ENCODE measurements around the gene EIF1AX. TPM values are rescaled to one million over a fixed set of nuclear protein-coding genes. Genes with fewer than 3 reads are reported as not detected.
"Not testable (repeated sequence)": the region's sequence is repeated elsewhere in the genome, so short reads cannot be mapped to it uniquely, and the experiment has no call there.

EIF1AX gene
- total RNA-seq, 2 donors from 2014 or later, result 93.4 to 112 TPM

- DNase-seq (ENCODE audit: low spot score) (no peak), ATAC-seq (no peak)
- Mint-ChIP-seq H3K27me3 (peaks cover 0 to 3% of the 10 kb centered on the region in 2 donors), H3K4me3 (no peak overlapping the region), H3K27ac (no peak overlapping the region), H3K9me3 (no peaks in the 10 kb centered on the region), H3K36me3 (peaks cover 4% of the 10 kb centered on the region), H3K4me1 (ENCODE audit: low read depth in 2 of 2) (peaks cover 28 to 35% of the 10 kb centered on the region in 2 donors)
These were observed 1.9 kb upstream of the EIF1AX start for GRCh38 chrX:20143561-20143960.

GRCh38 chrX:20143111-20143510 is 1.5 kb upstream of the EIF1AX start:
- Mint-ChIP-seq H3K4me1 (ENCODE audit: low read depth in 2 of 2) (peaks cover 28 to 33% of the 10 kb centered on the region in 2 donors), H3K4me3 (peak overlapping the region; percentile 45), H3K27me3 (peaks cover 0 to under 1% of the 10 kb centered on the region in 2 donors), H3K27ac (no peak overlapping the region), H3K9me3 (no peaks in the 10 kb centered on the region), H3K36me3 (peaks cover 4% of the 10 kb centered on the region)
- no peak for ATAC-seq
- DNase-seq (ENCODE audit: low spot score), result no peak

GRCh38 chrX:20140420-20140819 is 1.2 kb downstream of the EIF1AX start:
- Mint-ChIP-seq H3K36me3 (peaks cover 12% of the 10 kb centered on the region), H3K27ac (peak overlapping the region; percentile 77 to 89), H3K27me3 (no peaks in the 10 kb centered on the region), H3K4me3 (peak overlapping the region; percentile 87), H3K9me3 (no peaks in the 10 kb centered on the region), H3K4me1 (ENCODE audit: low read depth in 2 of 2) (peaks cover 38% of the 10 kb centered on the region in 2 donors)
- no peak for DNase-seq (ENCODE audit: low spot score)
- ATAC-seq, result no peak

- H3K27me3 Mint-ChIP-seq, result no peaks in the 10 kb centered on the region
- H3K27ac Mint-ChIP-seq, result peak overlapping the region; percentile 77 to 89
- H3K9me3 Mint-ChIP-seq, result no peaks in the 10 kb centered on the region
- H3K36me3 Mint-ChIP-seq, result peaks cover 12% of the 10 kb centered on the region
- peak overlapping the region; percentile 87 for H3K4me3 Mint-ChIP-seq
- no peak for ATAC-seq
- H3K4me1 Mint-ChIP-seq (ENCODE audit: low read depth in 2 of 2), result peaks cover 36% of the 10 kb centered on the region in 2 donors
- no peak for DNase-seq (ENCODE audit: low spot score)
These were observed 1.7 kb downstream of the EIF1AX start for GRCh38 chrX:20139966-20140365.

- H3K4me1 Mint-ChIP-seq (ENCODE audit: low read depth in 2 of 2), result peaks cover 21 to 32% of the 10 kb centered on the region in 2 donors
- H3K9me3 Mint-ChIP-seq, result no peaks in the 10 kb centered on the region
- ATAC-seq (no peak), DNase-seq (ENCODE audit: low spot score) (no peak)
- H3K27me3 Mint-ChIP-seq, result no peaks in the 10 kb centered on the region
- peaks cover 12% of the 10 kb centered on the region for H3K36me3 Mint-ChIP-seq
- peak overlapping the region; percentile 25 for H3K4me3 Mint-ChIP-seq
- peak overlapping the region in 1 of 2 donors; percentile 39 for H3K27ac Mint-ChIP-seq
These were observed 5.7 kb downstream of the EIF1AX start for GRCh38 chrX:20135944-20136343.

- no peak for ATAC-seq
- Mint-ChIP-seq H3K36me3 (peaks cover 9% of the 10 kb centered on the region), H3K27me3 (no peaks in the 10 kb centered on the region)
These were observed 9.0 kb downstream of the EIF1AX start for GRCh38 chrX:20132666-20133065.

GRCh38 chrX:20130357-20130756 is 11.3 kb downstream of the EIF1AX start:
- no peak overlapping the region for H3K27ac Mint-ChIP-seq
- DNase-seq (ENCODE audit: low spot score) (no peak), ATAC-seq (no peak)
- H3K9me3 Mint-ChIP-seq, result no peaks in the 10 kb centered on the region
- H3K36me3 Mint-ChIP-seq, result no peaks in the 10 kb centered on the region
- no peaks in the 10 kb centered on the region for H3K27me3 Mint-ChIP-seq
- H3K4me3 Mint-ChIP-seq, result no peak overlapping the region
- H3K4me1 Mint-ChIP-seq (ENCODE audit: low read depth in 2 of 2), result no peaks in the 10 kb centered on the region

More at GRCh38 chrX:20132666-20133065, 9.0 kb downstream of the EIF1AX start:
- no peak overlapping the region for H3K4me3 Mint-ChIP-seq
- no peaks in the 10 kb centered on the region for H3K9me3 Mint-ChIP-seq
- DNase-seq (ENCODE audit: low spot score), result no peak
- H3K27ac Mint-ChIP-seq, result no peak overlapping the region
- H3K4me1 Mint-ChIP-seq (ENCODE audit: low read depth in 2 of 2), result peaks cover 6 to 10% of the 10 kb centered on the region in 2 donors

GRCh38 chrX:20129547-20129946 is 12.1 kb downstream of the EIF1AX start:
- Mint-ChIP-seq H3K27ac (no peak overlapping the region), H3K9me3 (no peaks in the 10 kb centered on the region)

GRCh38 chrX:20128670-20129069 is 13.0 kb downstream of the EIF1AX start:
- no peak for ATAC-seq
- no peak overlapping the region for H3K4me3 Mint-ChIP-seq

More at GRCh38 chrX:20129547-20129946, 12.1 kb downstream of the EIF1AX start:
- ATAC-seq (no peak), DNase-seq (ENCODE audit: low spot score) (no peak)
- Mint-ChIP-seq H3K36me3 (no peaks in the 10 kb centered on the region), H3K4me1 (ENCODE audit: low read depth in 2 of 2) (no peaks in the 10 kb centered on the region), H3K4me3 (no peak overlapping the region), H3K27me3 (no peaks in the 10 kb centered on the region)

GRCh38 chrX:20127440-20127839 is 14.2 kb downstream of the EIF1AX start:
- DNase-seq (ENCODE audit: low spot score); H3K27me3 Mint-ChIP-seq; ATAC-seq; H3K4me1 Mint-ChIP-seq (ENCODE audit: low read depth in 2 of 2); H3K9me3 Mint-ChIP-seq; H3K36me3 Mint-ChIP-seq; H3K27ac Mint-ChIP-seq; H3K4me3 Mint-ChIP-seq: not testable (repeated sequence)

More at GRCh38 chrX:20128670-20129069, 13.0 kb downstream of the EIF1AX start:
- no peak for DNase-seq (ENCODE audit: low spot score)
- Mint-ChIP-seq H3K4me1 (ENCODE audit: low read depth in 2 of 2) (no peaks in the 10 kb centered on the region), H3K36me3 (no peaks in the 10 kb centered on the region), H3K27me3 (no peaks in the 10 kb centered on the region), H3K9me3 (no peaks in the 10 kb centered on the region), H3K27ac (no peak overlapping the region)

GRCh38 chrX:20126833-20127232 is 14.8 kb downstream of the EIF1AX start:
- not testable (repeated sequence) for H3K36me3 Mint-ChIP-seq; H3K27me3 Mint-ChIP-seq; H3K27ac Mint-ChIP-seq; ATAC-seq; H3K9me3 Mint-ChIP-seq; DNase-seq (ENCODE audit: low spot score); H3K4me1 Mint-ChIP-seq (ENCODE audit: low read depth in 2 of 2); H3K4me3 Mint-ChIP-seq

GRCh38 chrX:20124964-20125363 is 16.7 kb downstream of the EIF1AX start:
- H3K36me3 Mint-ChIP-seq, result no peaks in the 10 kb centered on the region
- no peak for ATAC-seq
- H3K27ac Mint-ChIP-seq, result no peak overlapping the region

GRCh38 chrX:20118065-20118824 is 23.4 kb downstream of the EIF1AX start:
- Mint-ChIP-seq H3K4me3 (no peak overlapping the region), H3K27me3 (peaks cover 12 to 17% of the 10 kb centered on the region in 2 donors), H3K27ac (no peak overlapping the region), H3K4me1 (ENCODE audit: low read depth in 2 of 2) (peaks cover 0 to 7% of the 10 kb centered on the region in 2 donors), H3K36me3 (no peaks in the 10 kb centered on the region), H3K9me3 (no peaks in the 10 kb centered on the region)
- DNase-seq (ENCODE audit: low spot score), result no peak
- ATAC-seq, result no peak

More at GRCh38 chrX:20124964-20125363, 16.7 kb downstream of the EIF1AX start:
- Mint-ChIP-seq H3K4me1 (ENCODE audit: low read depth in 2 of 2) (no peaks in the 10 kb centered on the region), H3K9me3 (no peaks in the 10 kb centered on the region), H3K4me3 (no peak overlapping the region), H3K27me3 (no peaks in the 10 kb centered on the region)
- no peak for DNase-seq (ENCODE audit: low spot score)

GRCh38 chrX:20116577-20117240 is 24.9 kb downstream of the EIF1AX start, which contains the start of gene MAP7D2:
Gene MAP7D2 (minus strand): TSS chrX:20116907. CDS start chrX:20116879, 28 bp downstream.
- no peak within 1 kb of the TSS for H3K4me3 Mint-ChIP-seq
- ATAC-seq, result peak in 1 of 2 donors; percentile 41
- no peaks in the 10 kb centered on the region for H3K36me3 Mint-ChIP-seq

More at GRCh38 chrX:20116577-20117240, 24.9 kb downstream of the EIF1AX start, which contains the start of gene MAP7D2:
- H3K9me3 Mint-ChIP-seq, result no peaks in the 10 kb centered on the region
- H3K27me3 Mint-ChIP-seq, result peaks cover 12 to 20% of the 10 kb centered on the region in 2 donors
- H3K27ac Mint-ChIP-seq, result no peak within 1 kb of the TSS
- H3K4me1 Mint-ChIP-seq (ENCODE audit: low read depth in 2 of 2), result peaks cover 0 to 7% of the 10 kb centered on the region in 2 donors
- DNase-seq (ENCODE audit: low spot score), result no peak
